Measurements from ENCODE around the gene LOC128125822.

Gene LOC128125822

GRCh38 chr6:63574554-63574900 lies 2.2 kb downstream of the LOC128125822 start:
- no peak for DNase-seq (ENCODE audit: extremely low read depth, low read depth)
- no peak for TF ChIP-seq CTCF (IDR thresholded peaks at IDR 0.05; ENCODE audit: low read depth, low read length)

GRCh38 chr6:63576147-63576772 lies 4.0 kb downstream of the LOC128125822 start:
- DNase-seq (ENCODE audit: extremely low read depth, low read depth) = no peak
- no peak for TF ChIP-seq CTCF (IDR thresholded peaks at IDR 0.05; ENCODE audit: low read depth, low read length)

GRCh38 chr6:63576985-63577712 lies 4.9 kb downstream of the LOC128125822 start:
- DNase-seq (ENCODE audit: extremely low read depth, low read depth) = no peak
- no peak for TF ChIP-seq CTCF (IDR thresholded peaks at IDR 0.05; ENCODE audit: low read depth, low read length)

GRCh38 chr6:63578757-63579156 lies 6.5 kb downstream of the LOC128125822 start:
- no peak for DNase-seq (ENCODE audit: extremely low read depth, low read depth)
- no peak for TF ChIP-seq CTCF (IDR thresholded peaks at IDR 0.05; ENCODE audit: low read depth, low read length)

- TF ChIP-seq CTCF (IDR thresholded peaks at IDR 0.05; ENCODE audit: low read depth, low read length) = no peak
- no peak for DNase-seq (ENCODE audit: extremely low read depth, low read depth)
Measured at GRCh38 chr6:63579937-63580703, 7.8 kb downstream of the LOC128125822 start.

- no peak for DNase-seq (ENCODE audit: extremely low read depth, low read depth)
- no peak for TF ChIP-seq CTCF (IDR thresholded peaks at IDR 0.05; ENCODE audit: low read depth, low read length)
Measured at GRCh38 chr6:63580704-63580961, 8.4 kb downstream of the LOC128125822 start.

GRCh38 chr6:63581355-63582013 lies 9.2 kb downstream of the LOC128125822 start:
- no peak for DNase-seq (ENCODE audit: extremely low read depth, low read depth)
- TF ChIP-seq CTCF (IDR thresholded peaks at IDR 0.05; ENCODE audit: low read depth, low read length) = no peak
